Activated CD4-positive, CD25-positive, alpha-beta regulatory T cell treated with anti-CD3 and anti-CD28 coated beads, Interleukin-2, amount 50 U/mL, for 72 hours (primary cell): ENCODE measurements around the gene FAM72C.
"Not testable (repeated sequence)": the region's sequence is repeated elsewhere in the genome, so short reads cannot be mapped to it uniquely, and the experiment has no call there.

ENCODE experiments used
- DNase-seq: peaks from one replicate; pipeline ENCODE4 v3.0.0; 2021

FAM72C gene

DNA sequence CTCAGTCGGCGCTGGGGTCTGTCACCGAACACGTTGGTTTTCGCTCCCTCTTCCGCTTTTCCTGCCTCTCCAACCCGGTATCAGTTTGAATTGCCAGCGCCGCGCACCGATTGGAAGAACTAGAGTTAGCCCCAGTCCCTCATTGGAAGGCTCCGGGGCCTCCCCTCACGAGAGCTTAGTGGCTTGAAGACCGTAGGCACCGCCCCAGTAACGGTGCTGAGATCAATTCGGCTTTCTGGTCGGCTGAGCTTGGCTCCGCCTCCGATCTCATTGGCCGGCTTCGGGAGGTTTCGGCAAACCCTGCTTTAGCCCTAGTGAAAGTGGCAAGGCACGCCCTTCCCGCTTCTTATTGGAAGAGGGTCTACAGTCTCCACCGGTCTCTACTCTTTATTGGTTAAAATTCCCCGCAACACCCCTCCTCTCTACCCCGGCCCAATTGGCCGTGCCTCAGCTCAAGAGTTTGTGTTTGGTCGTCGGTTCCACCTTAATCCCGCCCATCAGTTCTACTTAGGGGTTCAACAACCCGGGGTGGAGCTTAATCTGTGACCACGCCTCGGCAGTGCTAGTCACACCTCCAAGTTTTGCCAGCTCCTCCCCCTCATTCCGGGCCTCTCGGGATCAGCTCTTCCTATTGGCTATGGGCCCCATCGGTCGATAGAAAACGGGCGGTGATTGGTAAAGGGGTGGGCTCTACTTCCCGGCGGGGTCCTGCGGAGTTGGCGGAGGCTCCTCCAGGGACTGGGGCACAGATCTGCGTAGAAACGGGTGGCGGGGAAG lies at the start of gene FAM72C:
Gene FAM72C (minus strand): TSS at position 63 of the 777 bp plus-strand sequence. CDS start 845 bp downstream, outside the sequence.
- not testable (repeated sequence) for DNase-seq

DNA sequence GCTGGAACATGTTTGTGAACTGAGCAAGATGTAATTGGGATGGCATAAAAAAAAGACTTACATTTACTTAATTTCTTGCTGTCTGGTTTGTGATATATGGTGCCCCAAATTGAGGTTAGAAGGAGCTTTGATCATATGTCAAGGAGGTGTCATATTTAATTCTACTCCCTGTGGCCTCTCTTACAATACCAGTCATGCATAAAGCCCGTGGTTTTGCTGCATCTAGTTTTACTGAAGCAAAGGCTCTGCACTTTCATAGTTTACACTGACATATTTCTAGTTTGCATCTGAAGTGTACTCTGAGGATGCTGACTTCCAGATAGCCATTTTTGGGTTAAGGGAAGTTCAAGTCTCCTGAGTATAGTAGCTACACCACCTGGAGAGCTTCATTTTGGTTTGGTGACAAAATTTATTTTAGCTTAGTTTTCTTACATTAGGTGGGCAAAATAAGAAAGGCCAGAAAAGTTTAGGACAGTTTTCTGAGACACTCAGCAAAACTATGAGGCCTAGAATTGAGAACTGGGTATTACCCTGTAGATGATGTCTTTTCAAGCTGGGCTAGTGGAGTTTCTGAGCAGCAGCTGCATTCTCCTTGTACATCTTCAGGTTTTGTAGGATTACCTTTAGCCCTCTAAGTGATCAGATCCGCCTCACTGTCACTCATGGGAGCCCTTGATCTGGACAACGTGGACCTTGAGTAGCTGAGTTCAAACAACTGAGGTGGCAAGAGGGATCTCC lies 48.4 kb upstream of the FAM72C start:
- not testable (repeated sequence) for DNase-seq

DNA sequence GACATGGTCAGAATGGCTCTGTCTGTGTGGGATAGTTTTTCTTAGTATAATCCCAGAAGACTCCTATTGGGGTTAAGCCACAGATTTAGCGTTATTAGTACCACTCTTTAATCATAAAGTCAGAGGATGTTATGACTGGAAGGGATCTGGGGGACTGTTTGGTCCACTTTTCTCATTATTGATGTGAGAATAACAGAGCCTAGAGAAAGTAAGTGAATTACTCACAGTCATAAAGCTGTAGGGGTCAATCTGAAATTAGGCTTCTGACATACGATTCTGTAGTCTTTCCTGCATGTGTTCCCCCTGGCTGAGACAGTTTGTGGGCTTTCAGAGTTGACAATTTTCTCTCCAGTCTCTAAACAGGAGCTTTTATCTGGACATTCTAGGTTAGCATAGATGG lies 47.3 kb upstream of the FAM72C start:
- DNase-seq, result not testable (repeated sequence)

DNA sequence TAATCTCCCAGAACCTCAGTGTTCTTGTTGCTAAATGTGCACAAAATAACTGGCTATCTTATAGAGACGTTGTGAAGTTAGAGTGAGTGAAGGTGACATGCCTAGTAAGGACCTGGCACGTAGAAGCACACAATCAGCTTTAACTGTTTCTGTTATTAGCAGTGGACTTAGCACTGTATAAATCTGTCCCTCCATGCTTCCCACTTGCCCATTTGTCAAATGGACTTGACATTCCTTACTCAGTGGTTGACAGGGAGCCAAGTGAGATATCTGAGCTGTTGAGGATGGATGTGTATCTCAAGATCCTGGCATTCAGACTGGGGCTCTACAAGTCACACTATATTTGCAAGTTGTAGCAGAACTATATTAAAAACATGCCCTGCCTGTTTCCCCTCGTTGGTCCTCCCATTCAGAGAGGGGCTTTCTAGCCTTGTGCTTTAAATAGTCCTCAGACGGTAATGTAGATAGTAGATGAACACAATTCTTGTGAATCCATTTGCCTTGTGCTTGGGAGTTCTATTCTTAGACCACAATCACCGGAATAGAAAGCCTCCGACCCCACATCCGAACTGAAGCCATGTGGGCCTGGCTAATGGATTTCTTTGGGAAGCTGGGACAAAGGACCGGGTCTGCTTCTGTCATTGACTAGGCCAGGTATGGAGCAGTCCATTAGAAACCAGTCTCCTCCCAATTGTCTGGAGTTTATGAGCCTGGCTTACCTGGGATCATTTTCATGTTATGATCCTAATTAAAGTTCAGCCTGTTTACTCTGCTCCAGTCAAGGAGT lies 43.6 kb upstream of the FAM72C start:
- DNase-seq, result not testable (repeated sequence)

DNA sequence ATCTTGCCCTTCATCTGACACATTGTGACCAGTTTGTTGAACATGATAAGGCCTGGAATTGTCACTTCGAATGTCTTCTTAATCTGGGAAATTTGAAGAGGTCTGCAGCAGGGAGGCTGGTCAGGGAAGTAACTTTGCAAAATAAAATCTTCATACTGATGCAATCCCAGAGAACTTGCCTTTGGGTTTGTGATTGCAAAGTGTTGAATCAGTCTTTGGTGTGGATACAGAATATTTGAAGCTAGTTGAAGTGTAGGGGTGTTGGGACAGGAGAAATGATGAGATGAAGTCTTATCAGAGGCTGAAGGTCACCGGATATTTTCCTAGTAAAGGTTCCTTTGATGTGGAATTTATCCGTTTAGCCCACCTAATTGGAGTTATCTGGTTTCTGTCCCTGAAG lies 42.7 kb upstream of the FAM72C start:
- not testable (repeated sequence) for DNase-seq

DNA sequence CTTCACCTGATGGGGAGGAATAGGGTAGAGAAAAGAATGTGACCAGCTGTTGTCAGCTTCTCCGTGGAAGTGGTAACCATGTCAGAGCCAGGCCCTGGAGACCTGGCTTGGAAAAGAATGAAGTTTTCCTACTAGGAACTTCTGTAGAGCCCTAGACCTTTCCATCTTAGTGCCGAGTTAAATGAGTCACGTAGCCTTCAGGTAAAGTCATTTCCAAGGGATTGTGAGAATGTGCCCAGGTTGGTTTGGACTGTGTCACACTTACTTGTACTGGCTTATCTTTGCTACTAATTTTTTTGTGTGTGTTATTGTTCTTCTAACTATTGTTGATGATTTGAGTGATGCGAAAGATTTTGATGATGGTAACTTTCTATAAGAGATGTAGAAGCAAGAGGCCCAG lies 42.3 kb upstream of the FAM72C start:
- not testable (repeated sequence) for DNase-seq

DNA sequence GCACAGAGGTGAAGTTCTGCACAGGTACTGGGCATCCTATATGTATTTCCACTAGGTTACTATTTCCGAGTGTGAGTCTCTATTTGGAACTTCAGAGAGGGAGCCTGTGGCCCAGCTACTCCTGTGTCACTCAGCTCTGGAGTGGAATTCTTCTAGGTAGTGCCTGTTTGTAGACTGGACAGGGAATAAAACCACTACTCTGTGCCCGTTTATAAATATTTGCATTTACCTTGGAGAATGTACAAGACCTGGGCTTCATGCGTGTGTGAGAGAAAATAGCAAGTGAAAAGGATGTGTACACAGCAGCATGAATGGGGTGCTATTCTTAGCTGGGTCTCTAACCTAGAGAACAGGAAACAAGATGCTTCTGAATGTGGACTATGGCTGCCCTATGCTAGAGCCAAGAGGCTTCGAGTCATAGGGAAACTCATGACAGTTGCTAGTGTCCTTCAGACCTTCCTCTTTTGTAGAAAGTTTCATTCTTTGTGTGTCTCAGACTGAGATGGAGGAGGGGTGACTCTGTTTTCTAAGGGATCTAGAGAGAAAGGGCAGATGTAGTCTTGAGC lies 40.5 kb upstream of the FAM72C start:
- not testable (repeated sequence) for DNase-seq

DNA sequence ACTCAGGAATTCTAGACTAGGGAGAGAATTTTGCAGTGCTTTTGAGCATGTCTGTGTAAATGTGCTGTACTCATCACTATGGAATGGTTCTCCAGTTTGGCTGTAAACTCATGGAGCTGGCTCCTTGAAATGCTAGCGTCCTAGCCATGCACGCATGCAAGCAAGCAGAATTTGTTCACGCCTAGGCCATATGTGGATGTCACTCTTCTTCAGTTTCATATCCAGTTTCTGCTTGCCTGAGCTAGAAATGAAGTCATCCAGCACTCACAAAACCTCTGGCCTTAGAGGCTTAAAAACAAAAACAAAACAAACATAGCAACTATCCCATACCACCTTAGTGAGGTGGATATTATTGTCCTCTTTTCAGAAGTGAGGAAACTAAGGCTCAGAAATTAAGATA lies 37.6 kb upstream of the FAM72C start:
- not testable (repeated sequence) for DNase-seq

DNA sequence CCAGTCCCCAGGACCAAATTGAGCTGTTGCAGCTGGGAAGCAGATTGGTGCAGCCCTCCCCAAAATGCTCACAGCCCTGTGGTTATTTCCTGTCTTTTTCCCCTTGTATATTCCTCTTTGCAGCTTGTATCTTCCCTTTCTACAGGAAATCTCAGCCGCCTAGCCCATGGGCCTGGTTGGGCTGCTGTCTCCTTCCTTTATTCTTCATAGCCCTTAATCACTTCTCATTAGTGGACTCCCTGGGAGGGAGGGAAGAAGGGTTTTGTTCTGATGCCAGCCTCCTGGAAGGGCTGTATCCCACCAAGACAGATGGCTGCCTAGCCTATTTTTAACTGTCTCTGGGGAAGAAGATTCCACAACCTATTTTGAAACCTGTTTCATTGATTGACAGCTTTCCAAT lies 32.5 kb upstream of the FAM72C start:
- DNase-seq, result not testable (repeated sequence)

DNA sequence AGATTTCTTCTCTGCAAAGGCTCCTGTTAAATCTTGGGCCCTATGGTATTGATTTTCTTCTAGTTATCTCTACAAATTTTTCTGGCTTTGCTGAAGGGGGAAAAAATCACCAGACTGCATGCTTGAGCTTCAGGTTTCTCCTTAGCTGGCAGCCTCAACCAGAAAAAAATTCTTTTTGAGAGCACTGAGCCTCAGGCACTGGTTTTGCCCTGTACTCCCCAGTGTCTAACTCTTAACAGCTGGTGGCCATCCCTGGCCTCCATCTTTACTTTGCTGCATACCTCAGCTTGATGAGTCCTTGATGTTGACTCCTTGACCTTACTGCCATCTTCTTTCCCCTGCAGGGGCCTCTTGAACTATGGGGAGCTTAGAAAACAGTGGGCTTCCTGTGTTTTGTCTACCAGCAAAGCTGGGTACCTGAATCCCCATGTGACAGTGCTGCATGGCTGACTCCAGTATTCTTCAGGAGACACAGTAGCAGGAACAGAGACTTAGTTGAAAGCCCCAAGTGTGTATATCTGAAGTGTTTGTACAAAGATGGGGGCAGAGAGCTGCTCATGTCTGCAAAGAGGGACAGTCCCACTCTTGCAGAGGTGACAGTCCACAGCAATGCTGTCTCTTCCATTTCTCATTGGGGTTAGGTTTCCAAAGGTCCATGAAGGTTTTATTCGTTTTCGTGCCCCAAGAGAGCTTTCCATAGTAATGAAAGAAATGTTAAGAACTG lies 31.7 kb upstream of the FAM72C start:
- DNase-seq, result not testable (repeated sequence)

DNA sequence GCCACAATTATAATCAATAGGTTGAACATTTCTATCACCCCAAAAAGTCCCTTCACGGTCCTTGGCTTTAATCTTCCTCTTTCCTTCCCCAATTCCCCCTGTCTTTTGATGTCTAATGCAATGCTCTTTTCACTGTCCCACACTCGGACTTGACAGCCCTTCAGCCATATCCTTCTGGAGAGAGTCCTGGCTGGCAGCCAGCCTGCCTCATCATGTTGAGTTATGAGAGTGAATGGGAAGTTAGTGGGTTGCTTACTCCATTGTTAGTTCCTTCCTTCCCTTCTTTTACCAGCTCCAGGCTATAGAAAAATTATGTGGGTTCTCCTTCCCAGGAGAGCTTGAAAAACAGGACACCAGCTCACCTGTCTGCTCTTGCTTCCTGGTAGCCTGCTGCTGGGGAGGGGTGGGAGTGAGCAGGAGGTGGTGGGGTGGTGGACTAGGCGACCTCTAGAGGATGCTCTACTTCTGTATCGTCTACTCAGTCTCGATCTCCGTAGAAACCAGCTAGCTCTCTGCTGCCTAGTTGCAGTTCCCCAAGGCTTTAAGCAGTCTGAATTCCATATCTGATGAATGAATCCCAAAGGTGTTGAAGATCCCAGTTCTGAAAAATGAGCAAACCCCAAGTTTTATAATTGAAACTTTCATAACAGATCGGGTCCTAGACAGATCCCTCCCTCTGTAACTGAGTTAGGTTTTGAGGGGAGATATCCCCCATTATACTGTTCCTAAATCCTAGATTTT lies 30.5 kb upstream of the FAM72C start:
- DNase-seq, result not testable (repeated sequence)

DNA sequence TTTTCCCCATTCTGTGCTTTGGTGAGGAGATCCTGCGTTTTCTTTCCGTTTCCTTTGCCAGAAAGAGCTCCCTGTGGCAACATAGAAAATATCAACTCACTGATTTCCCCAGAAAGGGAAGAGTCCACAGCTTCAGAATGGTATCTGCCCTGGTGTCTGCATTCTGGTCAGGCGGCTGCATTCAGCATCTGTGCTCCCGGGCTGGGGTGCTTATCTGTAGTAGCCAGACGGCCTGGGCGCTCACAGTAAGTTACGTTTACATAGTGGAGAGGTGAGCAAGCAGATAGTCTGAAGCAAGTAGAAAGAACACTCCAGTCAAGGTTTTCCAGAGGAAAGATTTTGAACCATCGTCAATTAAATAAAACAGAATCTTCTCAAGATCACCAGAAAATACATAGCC lies 29.3 kb upstream of the FAM72C start:
- not testable (repeated sequence) for DNase-seq

DNA sequence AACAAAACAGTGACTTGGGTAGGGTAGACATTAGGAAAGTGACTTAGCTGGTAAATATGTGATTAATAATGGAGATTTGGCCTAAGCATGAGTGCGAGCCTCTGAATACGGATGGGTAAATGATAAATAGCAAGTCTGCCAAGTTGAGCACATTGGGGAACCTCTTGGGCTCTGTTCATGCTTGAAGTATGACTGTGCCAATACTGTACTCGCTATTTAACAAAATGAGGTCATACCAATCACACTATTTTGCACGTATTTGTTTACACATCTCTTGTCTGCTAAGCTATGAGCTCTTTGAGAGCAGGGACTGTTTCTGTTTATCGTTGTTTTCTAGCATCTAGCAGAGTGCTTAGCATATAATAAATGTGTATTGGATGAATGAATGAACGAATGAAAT lies 24.2 kb upstream of the FAM72C start:
- not testable (repeated sequence) for DNase-seq

DNA sequence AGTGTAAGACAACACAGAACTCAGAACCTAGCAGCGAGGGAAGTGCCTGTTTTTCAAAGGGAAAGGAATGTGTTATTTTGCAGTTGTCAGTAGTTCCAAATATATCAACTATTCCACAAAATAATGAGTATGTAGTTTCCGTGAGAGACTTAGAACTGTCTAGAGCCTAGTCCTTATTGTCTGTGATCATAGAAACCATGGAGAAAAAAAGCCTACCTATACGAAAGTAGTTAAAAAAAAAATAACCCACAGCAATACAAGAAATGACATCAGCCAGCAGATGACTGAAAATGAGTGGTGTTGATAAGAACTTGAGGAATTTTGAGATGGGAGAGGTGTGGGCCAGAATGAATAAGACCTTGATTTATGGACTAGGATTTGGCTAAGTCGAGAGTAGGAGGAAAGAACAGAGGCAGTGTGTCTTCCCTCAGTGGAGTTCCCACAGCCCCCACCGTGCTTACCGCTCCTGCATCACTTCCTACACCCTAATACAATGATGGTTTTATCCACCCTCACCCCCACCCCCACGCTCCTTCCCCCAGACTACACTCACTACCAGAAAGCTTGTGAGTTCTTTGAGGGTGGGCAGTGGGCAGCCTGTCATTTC lies 21.6 kb upstream of the FAM72C start:
- DNase-seq, result not testable (repeated sequence)

DNA sequence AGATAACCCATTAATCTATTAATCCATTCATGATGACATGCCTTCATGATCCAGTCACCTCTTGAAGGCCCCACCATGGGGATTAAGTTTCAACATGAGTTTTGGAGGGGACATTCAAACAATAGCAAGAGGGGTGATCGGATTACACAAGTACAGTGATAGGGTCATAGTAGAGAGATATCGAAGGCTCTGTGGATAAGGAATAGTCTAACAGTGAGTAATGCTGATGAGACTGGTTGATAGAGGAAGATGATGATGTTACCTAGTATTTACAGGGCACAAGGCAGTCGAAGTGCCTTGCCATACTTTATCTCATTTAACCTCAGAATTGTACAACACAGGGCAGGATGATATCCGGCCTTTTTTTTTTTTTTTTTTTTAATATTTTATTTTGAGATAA lies 18.9 kb upstream of the FAM72C start:
- not testable (repeated sequence) for DNase-seq

DNA sequence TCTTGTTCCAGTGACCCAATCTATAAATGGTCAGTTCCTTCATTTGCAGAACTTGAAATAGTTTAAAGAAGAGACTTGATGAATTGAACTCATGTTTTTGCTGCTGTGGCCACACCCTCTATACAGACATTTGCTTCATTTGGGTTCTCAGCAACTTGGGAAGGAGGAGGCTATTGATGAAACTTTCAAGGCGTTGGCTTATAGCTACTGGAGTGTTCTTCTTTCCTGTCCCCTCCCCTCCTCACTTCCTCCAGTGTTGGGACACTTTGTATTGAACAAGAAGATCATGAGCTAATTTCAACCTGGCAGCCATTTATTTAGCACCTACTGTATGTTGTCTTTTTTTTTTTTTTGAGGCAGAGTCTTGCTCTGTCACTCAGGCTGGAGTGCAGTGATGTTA lies 17.9 kb upstream of the FAM72C start:
- DNase-seq, result not testable (repeated sequence)

DNA sequence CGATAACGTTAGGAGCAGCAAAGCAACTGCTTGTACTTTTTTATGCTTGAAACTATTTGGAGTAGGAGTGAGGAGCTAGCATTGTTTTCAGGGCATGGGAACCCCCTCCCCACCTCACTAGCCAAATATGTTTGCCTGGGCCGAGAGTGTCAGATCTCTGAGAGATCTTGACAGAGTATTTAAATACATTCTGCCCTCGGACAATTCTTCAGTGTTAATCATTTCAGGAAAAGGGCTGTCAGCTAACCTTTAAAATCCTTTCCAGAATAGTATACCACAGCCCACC lies 17.6 kb upstream of the FAM72C start:
- DNase-seq, result not testable (repeated sequence)

DNA sequence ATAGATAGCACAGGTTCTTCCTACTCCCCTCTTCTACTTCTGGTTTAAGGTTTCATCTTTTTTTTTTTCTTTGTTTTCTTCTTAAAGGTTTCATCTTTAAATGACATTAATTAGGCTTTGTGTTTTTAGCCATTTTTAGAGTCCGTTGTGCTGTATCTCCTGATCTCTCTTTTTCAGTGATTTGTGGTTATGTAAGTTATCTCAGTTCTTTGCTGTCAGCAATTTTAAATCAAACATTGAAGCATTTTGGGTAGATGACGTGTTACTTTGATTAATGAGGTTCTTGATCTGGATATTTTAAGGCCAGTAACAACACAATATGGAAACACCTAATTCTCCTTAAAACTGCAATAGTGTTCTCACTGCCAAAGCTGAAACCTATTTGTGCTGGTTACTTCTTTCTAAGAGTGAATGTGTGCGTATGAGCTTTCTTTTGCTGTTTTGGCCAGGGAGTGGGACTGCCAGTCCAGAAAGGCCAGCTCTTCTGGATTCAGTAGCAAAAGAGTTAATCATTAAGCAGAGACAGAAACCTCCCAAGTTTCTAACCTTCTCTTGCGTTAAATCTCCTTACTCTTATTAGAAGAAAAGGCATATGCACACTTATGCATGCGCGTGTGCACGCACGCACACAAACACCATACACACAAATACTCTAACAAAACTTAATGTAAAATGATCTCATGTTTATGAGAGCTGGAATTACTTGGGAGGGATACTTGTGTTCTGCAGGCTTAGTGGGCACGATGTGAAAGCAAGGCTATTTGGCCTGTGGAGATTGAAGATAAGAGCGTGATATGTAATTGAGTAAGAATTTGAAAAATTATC lies 17.0 kb upstream of the FAM72C start:
- DNase-seq, result not testable (repeated sequence)

DNA sequence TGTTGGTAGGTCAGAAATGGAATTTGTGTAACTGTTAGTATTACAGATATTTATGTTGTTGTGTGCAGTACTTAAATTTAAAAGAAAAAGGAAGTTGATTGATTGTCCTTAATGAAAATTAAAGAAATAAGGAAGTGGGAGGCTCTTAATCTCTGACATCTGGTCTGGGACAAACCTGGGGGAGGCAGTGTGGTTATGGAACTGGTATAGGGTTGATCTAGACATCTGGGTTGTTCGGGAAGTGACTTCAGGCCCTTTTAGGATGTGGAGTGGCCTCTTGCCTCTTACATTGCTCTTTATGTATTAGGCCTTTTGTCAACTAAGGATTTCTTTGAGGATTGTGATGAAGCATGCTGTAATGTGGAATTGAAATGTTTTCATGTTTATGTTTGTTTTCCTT lies 16.1 kb upstream of the FAM72C start:
- DNase-seq, result not testable (repeated sequence)
